Transverse colon (tissue), 4 donors: Measurements from ENCODE around the gene ARNT2.

Source experiments
- CTCF ChIP-seq, 5 experiments: fragments of 200-600 bp in 3 of 5; fragments of 450-650 bp in 2 of 5; sonication (generic) in 3 of 5; IDR thresholded peaks; 1 replicate in 2 of 5; 2 replicates in 3 of 5; pipeline ENCODE4 v1.5.1; 2016 to 2017; ENCODE audit warnings: antibody characterized with exemption in 5 of 5, inconsistent platforms in 3 of 5, mild to moderate bottlenecking in 2 of 5, moderate library complexity in 1 of 5
- POLR2A ChIP-seq: fragments of 450-650 bp; IDR thresholded peaks from one replicate; pipeline ENCODE4 v1.6.1; 2016; ENCODE audit warnings: antibody characterized with exemption, mild to moderate bottlenecking, moderate library complexity
- POLR2AphosphoS5 ChIP-seq, 3 donors: sonication (generic); formaldehyde crosslinking; IDR thresholded peaks; one replicate each; pipeline ENCODE4 v1.6.1; 2016; ENCODE audit warnings: antibody characterized with exemption in 3 of 3

GRCh38 chr15:80506286-80506893 lies 102.2 kb downstream of the ARNT2 start:
- TF ChIP-seq CTCF (IDR thresholded peaks at IDR 0.05) (no peak), POLR2AphosphoS5 (IDR thresholded peaks at IDR 0.05) (no peak), POLR2A (no peak)
